ENCODE measurements around the gene SMARCD1. TPM values are rescaled to one million over a fixed set of nuclear protein-coding genes. Genes with fewer than 3 reads are reported as not detected.
A peak's percentile ranks its signal among the peaks of the same experiment; 100 is the strongest.

Gene SMARCD1
- total RNA-seq, 1 donor from 2014 or later, result 44.0 TPM

DNA sequence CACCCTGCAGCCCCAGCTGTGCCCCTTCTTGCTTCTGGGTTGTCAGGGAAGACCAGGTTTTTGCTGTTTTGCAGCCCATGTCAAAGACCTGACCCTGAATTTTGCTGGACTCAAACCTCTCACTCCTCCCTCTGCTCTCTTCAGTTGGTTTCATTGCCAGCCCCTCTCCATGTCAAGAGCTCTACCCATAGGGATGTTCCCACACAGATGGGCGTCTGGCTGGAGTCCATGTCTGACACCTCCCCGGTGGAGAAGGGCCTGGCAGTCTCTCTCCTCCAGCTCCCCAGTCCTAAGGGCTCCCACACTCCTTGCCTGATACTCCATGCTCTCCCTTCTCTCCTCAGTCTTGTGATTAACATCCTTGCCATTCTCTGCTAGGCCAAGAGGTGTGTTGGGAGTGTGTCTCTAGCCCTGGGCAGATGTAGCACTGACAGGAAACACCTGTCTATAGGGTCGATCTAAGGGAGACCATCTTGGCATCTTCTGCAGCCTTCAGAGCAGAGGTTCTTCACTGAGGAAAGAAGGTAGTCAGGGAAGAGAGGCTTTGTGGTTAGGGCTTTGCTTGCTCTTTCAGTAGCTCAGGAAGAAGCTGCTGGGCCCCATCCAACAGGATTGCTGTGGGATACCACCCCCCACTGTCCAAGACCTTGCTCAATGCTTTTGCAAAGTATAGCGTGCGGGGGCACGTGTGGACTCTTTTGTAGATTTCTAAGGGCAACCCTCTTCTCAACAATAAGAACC, 23.0 kb upstream of the SMARCD1 start:
- Histone ChIP-seq H3K4me3 (no peak overlapping the region), H3K36me3 (no peaks in the 10 kb centered on the region), H3K27me3 (peaks cover 11% of the 10 kb centered on the region), H3K9me3 (no peaks in the 10 kb centered on the region), H3K4me1 (no peaks in the 10 kb centered on the region), H3K27ac (no peak overlapping the region)
- DNase-seq (no peak), ATAC-seq (no peak)
- TF ChIP-seq, protein P1, sequence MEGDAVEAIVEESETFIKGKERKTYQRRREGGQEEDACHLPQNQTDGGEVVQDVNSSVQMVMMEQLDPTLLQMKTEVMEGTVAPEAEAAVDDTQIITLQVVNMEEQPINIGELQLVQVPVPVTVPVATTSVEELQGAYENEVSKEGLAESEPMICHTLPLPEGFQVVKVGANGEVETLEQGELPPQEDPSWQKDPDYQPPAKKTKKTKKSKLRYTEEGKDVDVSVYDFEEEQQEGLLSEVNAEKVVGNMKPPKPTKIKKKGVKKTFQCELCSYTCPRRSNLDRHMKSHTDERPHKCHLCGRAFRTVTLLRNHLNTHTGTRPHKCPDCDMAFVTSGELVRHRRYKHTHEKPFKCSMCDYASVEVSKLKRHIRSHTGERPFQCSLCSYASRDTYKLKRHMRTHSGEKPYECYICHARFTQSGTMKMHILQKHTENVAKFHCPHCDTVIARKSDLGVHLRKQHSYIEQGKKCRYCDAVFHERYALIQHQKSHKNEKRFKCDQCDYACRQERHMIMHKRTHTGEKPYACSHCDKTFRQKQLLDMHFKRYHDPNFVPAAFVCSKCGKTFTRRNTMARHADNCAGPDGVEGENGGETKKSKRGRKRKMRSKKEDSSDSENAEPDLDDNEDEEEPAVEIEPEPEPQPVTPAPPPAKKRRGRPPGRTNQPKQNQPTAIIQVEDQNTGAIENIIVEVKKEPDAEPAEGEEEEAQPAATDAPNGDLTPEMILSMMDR (IDR thresholded peaks at IDR 0.05), result no peak
- intact Hi-C loops (cut with DNase I), result no loop called here

DNA sequence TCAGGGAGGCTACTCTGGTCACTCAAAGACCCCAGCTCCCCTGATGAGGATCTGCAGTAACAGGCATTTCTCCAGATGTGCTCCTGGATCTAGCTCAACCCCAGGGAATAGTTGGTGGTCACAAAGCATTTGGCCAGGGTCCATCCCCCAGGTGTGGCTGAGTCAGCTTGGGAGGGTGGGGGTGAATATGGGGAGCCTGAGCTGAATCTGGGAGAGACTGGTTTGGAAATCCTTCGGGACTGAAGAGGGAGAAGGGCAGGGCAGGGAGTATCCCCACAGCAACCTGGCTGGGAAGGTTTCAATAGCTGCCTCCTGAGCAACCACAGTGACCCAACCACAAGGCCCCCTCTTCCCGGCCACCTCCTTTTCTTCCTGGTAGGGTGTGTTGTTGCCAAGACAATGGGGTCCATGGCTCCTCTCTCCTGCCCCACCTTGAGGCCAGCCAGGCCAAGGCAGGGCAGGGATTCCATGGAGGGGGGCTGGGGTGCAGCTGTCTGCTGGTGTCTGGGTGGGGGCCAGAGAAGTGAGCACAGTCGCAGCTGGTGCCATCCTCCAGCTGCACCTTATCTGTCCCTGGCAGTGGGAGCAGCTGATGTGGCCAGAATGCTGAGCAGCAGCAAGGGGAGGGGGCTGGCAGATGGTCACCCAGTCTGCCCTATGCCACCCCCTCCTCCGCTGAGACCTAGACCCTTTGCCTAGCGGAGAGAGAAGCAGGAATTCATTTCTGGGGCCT, 22.2 kb upstream of the SMARCD1 start:
- intact Hi-C loops (cut with DNase I), result no loop called here
- no peak for ATAC-seq
- DNase-seq, result no peak

DNA sequence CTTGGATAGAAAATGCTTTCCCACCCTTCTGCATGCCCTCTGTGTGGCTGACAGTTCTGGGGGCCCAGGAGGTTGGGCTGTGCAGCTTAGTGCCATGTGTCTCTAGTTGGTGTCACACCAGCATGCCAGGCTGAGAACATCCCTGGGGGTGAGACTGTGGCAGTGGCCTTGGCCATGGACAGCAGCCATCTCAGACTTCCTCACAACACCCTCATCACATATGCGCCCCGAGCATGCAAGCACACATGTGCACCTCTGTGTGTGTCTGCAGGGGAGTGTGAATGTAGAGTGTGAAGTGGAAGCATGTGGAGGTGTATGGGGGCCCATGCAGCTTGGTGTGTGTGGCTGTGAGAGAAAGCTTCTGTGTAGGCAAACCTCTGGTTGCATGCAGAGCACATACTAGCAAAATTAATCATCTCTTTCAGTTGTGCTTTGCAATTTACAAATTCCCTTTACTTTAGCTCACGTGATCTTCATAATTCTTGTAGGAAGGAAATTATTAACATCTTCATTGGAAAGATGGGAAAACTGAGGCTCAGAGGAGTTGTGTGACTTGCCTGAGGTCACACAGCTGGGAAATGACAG, 19.3 kb upstream of the SMARCD1 start:
- no peak overlapping the region for H3K4me3 ChIP-seq
- H3K27me3 ChIP-seq, result no peaks in the 10 kb centered on the region
- H3K9me3 ChIP-seq, result no peaks in the 10 kb centered on the region
- DNase-seq (no peak), ATAC-seq (no peak)
- H3K36me3 ChIP-seq, result no peaks in the 10 kb centered on the region
- H3K27ac ChIP-seq, result no peak overlapping the region
- H3K4me1 ChIP-seq, result no peaks in the 10 kb centered on the region
- intact Hi-C loops (cut with DNase I), result no loop called here
- TF ChIP-seq, protein P1 (IDR thresholded peaks at IDR 0.05), result no peak

More for the DNA sequence above, 22.2 kb upstream of the SMARCD1 start:
- Histone ChIP-seq H3K4me3 (no peak overlapping the region), H3K27me3 (peaks cover 10% of the 10 kb centered on the region), H3K36me3 (no peaks in the 10 kb centered on the region), H3K9me3 (no peaks in the 10 kb centered on the region), H3K27ac (no peak overlapping the region), H3K4me1 (no peaks in the 10 kb centered on the region)
- TF ChIP-seq, protein P1 (IDR thresholded peaks at IDR 0.05), result no peak

DNA sequence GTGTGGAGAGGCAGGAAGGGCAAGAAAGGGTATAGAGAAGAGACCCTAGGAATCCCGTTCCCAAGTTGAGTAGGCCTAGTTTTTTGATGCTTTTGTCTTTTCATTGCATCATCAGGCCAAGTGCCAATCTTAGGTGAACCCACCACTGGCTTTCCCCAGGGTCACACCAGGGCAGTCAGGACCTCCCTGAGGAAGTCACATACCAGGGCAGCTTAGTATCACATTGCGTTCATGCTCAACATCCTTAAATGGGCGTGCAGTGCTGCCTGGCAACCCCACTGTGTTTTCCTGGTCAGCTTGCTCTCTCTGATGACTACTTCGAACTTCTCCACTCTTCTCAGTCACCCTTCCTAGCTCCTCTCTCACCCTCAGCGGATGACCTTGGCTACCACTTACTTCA, 18.7 kb upstream of the SMARCD1 start:
- peak; percentile 27 for ATAC-seq
- intact Hi-C loops (cut with DNase I), result no loop called here

DNA sequence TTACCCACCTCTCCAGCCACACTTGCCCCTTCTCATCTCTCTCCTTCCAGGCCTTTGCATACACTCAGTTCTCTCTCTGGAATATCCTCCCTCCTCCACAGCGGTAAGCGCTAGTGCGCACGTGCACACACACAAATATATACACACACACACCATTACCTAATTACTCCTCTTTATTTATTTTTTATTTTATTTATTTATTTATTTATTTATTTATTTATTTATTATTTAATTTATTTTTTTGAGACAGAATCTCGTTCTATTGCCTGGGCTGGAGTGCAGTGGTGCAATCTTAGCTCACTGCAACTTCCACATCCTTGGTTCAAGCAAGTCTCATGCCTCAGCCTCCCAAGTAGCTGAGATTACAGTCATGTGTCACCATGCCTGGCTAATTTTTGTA, 16.1 kb upstream of the SMARCD1 start:
- Histone ChIP-seq H3K27ac (no peak overlapping the region), H3K4me1 (no peaks in the 10 kb centered on the region), H3K9me3 (no peaks in the 10 kb centered on the region), H3K36me3 (no peaks in the 10 kb centered on the region), H3K4me3 (no peak overlapping the region), H3K27me3 (no peaks in the 10 kb centered on the region)
- ATAC-seq (no peak), DNase-seq (no peak)
- TF ChIP-seq, protein P1 (IDR thresholded peaks at IDR 0.05), result no peak
- intact Hi-C loops (cut with DNase I), result no loop called here

More for the DNA sequence above, 18.7 kb upstream of the SMARCD1 start:
- no peak for DNase-seq
- H3K27ac ChIP-seq, result no peak overlapping the region
- TF ChIP-seq, protein P1 (IDR thresholded peaks at IDR 0.05), result no peak
- H3K27me3 ChIP-seq, result no peaks in the 10 kb centered on the region
- H3K9me3 ChIP-seq, result no peaks in the 10 kb centered on the region
- H3K4me1 ChIP-seq, result no peaks in the 10 kb centered on the region
- no peak overlapping the region for H3K4me3 ChIP-seq
- H3K36me3 ChIP-seq, result no peaks in the 10 kb centered on the region
